ENCODE results near the gene HLA-B.
"Not testable (repeated sequence)": the region's sequence is repeated elsewhere in the genome, so short reads cannot be mapped to it uniquely, and the experiment has no call there.

The HLA-B gene

DNA sequence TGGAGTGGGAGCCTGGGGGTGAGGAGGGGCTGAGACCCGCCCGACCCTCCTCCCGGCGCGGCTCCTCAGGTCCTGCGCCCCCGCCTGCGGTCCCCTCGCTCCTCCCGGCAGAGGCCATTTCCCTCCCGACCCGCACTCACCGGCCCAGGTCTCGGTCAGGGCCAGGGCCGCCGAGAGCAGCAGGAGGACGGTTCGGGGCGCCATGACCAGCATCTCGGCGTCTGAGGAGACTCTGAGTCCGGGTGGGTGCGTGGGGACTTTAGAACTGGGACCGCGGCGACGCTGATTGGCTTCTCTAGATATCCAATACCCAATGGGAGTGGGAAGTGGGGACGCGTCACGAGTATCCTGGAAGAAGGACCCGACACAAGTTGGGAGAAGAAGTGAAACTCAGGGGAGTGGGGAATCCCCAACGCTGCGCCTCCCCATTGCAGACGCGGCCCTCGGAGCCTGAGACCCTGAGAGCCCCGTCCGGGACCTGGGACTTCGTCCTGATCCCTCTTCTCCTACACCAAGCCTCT is at the start of gene HLA-B:
Gene HLA-B, minus strand, starts transcription at position 234 of the 521 bp plus-strand sequence. Its CDS starts 21 bp downstream, at position 213.
- peak; percentile 71 to 81 for DNase-seq

DNA sequence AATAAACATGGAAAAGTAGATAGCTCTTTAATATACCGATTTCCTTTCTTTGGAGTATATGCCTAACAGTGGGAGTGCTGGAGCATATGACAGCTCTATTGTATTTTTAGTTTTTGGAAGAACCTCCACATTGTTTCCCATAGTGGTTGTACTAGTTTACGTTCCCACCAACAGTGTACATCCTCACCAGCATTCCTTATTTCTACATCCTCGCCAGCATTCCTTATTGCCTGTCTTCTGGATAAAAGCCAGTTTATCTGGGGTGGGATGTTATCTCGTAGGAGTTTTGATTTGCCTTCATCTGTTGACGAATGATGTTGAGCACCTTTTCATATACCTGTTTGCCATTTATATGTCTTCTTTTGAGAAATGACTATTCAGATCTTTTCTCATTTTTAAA is 49.0 kb upstream of the HLA-B start:
- no peak for DNase-seq

DNA sequence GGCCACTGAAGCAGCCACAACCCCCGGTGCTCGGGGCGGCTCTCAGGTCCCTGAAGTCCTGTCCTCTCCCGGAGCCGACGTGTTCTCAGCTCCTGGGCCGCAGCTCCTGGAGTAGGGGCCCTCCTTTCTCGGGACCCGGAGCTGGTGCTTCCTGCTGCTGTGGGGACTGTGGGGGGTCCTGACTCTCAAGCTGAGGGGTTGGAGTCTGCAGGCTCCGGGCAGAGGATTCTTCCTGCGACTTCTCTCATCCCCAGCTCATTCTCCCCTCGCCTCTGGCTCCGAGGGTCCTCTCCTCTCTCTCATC is 47.0 kb upstream of the HLA-B start:
- DNase-seq: not testable (repeated sequence)

DNA sequence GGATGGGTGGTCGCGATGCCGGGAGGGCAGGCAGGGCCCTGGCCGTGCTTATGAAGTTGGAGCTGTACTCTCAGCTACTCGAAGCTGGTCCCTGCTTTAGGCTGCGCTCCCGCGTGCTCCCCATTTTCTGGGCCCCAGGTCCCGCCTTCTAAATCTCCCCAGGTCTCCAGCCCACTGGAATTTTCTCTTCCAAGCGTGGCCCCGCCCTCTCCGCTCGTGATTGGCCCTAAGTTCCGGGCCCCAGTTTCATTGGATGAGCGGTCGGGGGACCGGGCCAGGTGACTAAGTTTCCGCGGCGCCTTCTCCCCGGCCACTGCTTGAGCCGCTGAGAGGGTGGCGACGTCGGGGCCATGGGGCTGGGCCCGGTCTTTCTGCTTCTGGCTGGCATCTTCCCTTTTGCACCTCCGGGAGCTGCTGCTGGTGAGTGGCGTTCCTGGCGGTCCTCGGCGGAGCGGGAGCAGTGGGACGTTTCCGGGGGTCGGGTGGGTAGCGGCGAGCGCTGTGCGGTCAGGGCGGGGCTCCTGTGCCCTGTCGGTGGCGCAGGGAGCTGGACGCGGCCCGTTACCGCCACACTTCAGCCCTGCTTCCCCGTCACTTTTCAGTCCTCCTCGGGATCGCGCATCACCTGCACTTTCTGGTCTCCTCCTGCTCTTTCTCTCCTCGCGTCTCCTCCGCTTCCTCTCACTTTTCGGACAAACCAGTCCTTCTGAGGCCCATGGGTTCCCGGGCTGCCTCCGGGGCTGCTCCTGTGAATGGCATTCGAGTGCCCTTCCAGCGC is 46.5 kb upstream of the HLA-B start, which contains the start of gene MICA:
Gene MICA, plus strand, starts transcription at position 313 of the 778 bp plus-strand sequence. Its CDS starts 38 bp downstream, at position 351.
- DNase-seq: peak; percentile 62 to 67

DNA sequence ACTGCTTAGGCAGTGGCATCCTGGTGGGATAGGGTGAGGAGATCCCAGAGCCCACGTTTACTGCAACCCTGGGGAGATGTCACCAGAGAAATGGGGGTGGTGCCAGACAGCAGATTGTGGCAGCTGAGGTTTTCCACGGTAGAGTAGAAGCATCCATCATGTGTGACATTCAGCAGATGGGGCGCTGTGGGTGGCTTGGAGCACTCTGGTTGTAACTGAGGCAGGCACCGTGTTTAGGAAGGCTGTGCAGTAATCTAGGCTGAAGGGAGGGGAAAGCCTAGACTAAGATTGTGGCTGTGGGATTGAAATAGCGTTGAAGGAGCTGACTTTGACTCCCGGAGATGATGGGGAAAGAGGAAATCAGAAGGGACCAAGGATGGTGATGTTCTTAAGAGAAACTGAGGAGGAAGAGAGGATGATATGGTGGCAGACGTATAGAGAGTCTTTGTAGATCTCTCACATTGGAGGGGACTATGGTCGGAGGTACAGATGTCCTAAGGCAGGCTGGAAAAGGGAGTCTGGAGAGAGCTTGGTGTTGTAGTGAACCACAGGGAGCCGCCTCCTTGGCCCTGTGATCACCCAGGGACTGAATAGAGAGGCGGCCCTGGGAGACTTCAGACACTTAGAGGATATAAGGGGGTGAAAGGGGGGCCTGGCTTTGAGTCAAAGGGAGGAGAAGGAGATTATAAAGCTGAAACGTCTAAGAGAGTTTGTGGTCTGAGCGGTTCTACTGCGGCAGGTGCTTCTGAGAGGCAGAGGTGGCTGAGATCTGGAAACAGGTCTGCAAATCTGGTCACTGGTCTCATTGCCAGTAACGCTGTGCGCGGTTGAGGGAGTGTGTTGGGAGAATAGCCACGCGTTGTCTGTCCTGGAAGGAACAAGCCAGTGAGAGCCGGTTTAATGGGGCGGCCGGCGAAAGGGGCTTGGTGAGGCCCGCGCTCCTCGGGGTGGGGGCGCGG is 45.6 kb upstream of the HLA-B start:
- peak; percentile 10 to 37 for DNase-seq

DNA sequence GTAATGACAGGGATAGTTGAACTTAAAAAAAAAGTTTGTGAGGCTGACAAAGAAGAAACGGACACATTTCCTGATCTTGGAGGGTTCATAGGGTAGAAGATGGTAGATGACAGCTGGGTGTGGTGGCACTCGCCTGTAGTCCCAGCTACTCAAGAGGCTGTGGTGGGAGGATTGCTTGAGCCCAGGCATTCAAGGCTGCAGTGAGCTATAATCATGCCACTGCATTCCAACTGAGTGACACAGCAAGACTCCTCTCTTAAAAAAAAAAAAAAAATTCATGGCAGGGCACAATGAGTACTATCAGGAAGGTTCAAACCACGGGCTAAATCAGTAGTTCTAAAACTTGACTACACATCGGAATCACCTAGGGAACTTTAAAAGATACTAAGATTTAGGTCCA is 44.4 kb upstream of the HLA-B start:
- no peak for DNase-seq

DNA sequence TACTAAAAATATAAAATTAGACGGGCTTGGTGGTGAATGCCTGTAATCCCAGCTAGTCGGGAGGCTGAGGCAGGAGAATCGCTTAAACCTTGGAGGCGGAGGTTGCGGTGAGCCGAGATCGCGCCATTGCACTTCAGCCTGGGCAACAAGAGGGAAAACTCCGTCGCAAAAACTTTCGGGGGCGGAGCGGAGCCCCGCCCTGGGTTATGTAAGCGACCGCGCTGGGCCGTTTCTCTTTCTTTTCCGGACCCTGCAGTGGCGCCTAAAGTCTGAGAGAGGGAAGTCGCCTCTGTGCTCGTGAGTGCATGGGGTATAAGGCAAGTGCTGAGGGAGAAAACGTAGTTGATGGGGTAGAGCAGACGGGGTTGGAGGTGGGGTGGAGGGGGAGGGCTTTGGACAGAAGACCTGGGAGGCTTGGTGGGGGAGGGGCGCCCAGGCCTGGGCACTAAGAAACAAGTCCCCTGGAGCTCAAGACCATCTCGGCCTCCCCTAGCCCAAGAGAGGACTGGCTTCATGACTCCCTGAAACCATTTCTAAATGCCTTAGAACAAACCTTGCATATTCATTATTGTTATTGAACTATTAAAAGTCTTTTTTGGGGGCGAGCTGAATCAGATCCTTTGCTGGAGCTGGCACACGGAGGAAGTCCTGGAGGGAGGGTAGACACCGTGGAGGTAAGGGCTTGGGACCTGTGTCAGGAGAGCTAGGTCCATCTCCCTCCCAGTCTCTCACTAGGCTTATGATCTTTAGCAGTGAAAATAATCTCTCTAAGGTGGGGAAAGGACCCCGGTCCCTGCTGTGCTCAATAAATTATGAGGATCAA is 43.7 kb upstream of the HLA-B start:
- peak; percentile 64 to 74 for DNase-seq

DNA sequence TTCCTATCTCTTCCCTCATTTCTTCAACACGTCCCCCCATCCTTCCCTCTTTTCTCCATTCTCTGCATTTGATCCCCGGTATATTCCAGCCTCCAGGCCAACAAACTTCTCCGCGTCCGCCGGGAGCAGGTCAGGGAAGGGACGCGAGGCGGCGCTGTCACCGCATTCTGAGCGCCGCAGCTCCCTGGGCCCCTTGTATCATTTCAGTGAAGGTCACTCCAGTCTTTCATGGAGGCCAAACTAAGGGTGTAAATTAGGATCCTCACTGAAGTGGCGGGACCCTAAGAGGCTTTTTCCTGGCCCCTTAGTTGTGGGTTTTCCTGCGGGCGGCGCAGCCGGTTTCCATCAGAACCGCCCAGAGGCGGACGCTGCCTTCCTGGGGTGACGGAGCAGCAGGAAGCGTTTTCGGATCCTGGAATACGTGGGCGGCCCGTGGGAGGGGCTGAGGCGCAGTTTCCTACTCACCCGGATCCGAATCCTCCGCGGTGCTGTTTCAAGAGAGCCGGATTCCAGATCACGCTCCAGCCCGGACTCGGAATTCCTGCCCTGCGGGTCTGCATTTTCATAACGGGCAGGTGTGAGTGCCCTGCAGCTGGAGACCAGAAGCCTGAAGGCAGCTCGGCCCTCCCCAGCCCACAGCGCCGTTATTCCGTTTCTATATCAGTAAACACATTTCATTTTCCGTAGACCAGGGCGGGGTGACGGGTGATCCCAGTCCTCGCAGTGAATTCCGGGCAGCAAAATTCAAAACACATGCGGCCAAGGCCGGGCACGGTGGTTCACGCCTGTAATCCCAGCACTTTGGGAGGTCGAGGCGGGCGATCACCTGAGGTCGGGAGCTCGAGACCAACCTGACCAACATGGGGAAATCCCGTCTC is 42.8 kb upstream of the HLA-B start:
- DNase-seq: peak; percentile 53 to 67

DNA sequence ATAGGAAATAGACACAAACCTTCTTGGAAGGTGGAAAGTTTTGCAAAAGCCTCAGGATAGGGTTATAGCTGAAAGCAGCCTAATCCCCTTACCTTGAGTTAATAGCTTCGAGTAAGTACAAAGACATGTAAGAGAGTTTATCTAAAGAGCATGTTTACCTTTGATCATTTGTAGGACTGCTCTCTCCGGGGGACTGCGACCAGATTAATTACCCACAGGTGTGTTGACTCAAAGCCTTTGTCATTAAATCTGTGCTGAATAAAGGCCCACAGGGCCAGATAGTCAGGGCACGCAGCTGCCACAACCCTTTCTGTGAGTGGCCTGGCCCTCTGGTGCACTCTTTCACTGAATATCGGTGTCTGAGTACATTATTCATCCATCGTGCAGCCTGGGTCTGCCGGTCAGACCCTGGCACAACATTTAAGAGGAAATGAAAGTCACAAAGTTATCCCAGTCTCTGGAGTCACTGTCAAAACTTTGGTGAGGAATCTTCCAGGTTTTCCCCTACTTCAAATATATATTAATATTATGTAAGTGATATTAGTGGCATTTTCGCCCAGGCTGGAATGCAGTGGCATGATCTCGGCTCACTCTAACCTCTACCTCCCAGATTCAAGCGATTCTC is 41.0 kb upstream of the HLA-B start:
- DNase-seq: no peak

DNA sequence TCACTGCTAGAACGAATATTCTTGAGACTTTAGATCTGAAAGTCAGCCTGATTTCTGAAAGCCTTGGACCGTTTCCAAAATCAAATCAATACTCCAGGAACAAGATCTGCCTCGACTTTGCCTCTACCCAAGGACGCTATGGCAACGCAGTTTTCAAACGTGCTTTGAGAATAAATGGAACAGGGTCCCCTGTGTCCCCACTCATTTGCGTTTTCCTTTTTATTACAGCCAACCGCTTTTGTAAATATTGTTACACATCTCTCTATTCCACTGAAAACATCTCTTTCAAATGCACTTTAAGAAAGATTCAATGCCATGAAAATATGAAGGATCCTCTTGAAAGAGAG is 40.1 kb upstream of the HLA-B start:
- not testable (repeated sequence) for DNase-seq

DNA sequence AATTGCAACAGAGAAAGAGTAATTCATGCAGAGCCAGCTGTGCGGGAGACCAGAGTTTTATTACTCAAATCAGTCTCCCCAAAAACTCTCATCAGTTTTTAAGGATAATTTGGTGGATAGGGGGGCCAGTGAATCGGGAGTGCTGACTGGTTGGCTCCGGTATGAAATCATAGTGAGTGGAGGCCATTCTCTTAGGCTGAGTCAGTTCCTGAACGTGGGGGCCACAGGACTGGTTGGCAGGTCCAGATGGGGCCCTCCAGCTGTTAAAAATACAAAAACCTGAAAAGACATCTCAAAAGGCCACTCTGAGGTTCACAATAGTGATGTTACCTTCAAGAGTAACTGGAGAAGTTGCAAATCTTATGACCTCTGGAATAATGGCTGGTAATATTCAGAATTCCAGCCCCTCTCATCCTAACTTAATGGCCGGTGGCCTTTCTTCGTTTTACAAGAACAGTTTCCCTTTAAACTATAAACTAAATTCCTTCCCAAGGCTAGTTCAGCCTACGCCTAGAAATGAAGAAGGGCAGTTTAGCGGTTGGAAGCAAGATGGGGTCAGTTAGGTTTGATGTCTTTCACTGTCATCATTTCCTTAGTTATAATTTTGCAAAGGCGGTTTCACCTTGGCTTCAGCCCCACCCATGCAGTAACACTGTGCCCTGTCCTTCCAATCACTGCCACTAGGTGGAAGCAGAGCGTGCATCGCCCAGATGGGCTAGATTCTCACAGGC is 39.6 kb upstream of the HLA-B start:
- DNase-seq: peak; percentile 84 to 86

DNA sequence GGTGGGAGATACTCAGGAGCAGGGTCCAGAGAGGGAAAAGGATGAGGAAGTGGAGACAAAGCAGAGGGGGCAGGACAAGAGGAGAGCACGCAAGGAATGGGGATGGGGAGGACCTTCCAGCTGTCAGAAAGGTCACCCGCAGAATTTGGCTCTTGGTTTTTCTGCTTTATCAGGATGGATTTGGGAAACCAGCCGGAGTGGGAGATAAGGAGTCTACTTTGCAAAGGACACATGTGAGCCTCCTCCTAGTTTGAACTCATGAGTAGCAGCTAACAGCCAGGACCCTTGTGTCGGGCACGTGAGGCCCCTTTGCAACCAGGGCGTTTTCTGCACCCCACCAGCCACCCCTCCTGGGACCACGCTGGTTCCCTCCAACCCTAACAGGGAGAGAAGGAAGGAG is 38.9 kb upstream of the HLA-B start:
- DNase-seq: no peak

DNA sequence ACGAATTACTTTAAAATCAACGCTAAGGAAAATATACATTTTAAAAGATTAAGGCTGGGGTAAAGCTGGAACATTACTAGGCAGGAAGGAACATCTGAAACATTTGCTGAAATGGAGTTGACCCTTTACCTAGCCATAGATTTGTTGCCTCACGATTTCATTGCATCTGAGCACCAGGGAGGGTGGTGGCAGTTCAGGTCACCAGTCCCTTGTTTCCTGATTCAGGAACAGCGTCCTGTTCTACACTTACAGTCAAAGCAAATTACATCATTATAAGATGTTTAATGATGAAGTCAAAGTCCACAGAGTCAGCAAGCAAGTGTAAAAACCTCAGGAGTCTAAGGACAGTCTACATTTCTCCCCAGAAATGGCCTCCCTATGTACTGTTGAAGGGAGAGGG is 37.4 kb upstream of the HLA-B start:
- no peak for DNase-seq

DNA sequence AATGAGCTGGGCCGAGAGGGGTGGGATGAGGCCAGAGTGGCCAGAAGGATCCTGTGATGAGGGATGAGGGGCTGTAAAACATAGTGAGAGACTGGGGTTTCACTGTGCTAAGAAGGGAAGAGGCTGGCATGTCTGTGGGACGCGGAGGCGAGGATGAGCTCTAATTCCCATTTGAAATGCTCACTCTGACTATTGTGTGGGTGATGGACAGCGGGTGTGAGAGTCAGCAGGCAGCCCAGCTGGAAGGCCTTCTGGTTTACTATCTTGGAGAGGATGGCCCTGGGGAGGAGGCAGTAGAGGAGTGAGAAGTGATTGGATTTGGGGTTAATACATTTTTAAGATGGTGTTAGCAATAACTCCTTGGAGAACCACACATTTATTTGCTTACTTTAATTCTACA is 37.0 kb upstream of the HLA-B start:
- DNase-seq: no peak

DNA sequence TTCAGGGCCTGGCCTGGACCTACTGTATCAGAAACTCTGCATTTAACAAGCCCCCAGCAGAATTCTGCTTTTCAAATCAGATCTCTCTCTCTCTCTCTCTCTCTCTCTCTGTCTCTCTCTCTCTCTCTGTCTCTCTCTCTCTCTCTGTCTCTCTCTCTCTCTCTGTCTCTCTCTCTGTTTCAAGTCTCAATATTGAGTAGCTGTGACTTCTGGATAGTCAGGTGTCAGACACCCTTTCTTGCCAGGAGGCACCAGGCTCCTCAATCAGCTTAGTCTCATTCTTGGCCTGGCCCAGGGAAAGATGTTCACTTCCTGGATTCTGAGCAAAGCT is 32.8 kb upstream of the HLA-B start:
- not testable (repeated sequence) for DNase-seq

DNA sequence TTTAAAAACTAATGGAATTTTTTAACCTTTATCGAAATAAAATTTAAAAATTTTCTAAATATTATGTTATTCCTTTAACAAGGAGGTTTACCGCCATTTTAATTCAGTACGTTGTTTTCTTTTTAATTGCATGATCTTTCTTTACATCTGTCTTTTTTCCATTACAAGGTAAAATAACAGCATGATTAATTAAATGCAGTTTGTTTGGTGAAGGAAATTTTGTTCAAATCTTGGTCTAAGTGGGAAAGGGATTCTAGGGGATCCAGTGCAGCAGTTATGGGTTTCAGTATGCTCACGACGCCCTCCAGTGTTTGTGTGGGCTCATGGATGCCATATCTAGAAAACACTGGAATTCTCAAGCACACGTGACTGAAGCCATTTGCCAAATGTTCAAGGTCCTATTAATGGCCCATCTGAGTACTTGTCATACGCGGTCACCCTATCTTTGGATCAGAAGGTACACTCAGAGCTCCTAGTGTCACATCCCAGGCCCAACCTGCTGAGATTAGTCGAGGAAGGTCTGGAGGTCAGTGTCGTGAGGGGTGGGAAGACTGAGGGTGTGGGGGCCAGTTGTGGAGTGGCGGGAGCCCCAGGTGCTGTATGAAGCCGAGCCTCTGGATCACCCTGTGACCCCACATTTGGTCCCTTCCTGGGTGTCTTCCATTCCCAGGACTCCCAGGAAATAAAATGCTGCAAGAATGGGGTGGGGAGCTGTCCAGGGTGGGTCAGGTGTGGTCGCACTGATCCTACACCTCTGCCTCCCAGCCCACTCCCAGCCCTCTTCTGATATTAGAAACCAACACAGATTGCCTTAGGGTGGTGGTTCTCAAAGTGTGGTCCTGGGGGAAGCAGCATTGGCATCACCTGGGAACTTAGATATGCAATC is 32.2 kb upstream of the HLA-B start:
- not testable (repeated sequence) for DNase-seq

DNA sequence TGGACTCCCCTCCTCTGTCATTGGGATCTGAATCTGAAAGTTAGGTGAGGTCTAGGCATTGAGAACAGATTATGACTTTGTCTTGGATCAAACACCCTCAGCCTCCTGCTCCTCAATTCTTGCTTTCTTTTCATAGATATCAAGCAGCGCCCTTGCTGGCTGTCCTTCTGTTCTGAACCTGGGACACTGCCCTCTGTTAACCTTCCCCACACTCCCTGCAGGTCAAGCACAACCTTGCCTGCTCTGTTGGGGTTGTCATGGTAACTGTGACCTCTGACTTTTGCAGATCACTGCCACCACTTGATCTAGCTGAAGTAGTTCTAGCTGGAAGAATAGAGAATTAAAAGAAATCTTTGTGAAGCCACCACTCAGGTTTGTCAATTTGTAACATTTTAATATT is 30.0 kb upstream of the HLA-B start:
- no peak for DNase-seq

DNA sequence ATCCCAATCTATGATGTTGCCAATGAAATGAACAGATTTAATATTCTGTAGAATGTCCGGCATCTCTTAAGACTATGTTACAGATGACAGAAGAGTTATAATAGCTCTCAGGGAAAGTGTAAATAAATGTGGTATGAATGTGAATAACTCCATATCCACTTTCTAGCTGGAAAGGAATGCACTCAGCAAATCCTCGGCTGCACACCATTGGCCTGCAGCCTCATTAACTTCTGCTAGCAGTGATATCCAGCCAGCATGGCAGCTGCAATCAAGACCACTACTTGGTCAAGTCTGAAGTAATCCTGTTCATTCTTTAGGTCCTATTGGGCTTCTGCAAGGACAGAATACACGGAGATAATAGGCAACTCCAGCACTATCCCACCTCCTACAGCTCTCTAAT is 29.1 kb upstream of the HLA-B start:
- DNase-seq: no peak

DNA sequence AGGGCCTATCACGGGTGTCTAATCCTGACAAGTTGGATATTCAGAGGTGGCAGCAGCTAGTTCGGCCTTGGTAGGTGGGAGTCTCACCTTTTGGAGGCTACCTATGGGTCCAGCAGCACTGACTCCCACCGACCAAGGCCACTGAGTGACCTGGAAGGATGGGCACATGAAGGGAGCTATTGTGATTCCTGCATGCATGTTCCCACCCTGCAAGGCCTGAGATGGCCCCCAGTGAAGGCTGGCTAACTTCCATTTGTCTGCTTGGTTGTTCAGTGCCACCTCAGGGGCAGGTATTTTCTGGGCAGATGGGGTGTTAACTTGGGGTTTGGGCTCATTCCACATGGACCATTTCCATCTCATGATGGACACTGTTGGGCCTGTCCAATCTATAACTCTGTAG is 28.1 kb upstream of the HLA-B start:
- no peak for DNase-seq

DNA sequence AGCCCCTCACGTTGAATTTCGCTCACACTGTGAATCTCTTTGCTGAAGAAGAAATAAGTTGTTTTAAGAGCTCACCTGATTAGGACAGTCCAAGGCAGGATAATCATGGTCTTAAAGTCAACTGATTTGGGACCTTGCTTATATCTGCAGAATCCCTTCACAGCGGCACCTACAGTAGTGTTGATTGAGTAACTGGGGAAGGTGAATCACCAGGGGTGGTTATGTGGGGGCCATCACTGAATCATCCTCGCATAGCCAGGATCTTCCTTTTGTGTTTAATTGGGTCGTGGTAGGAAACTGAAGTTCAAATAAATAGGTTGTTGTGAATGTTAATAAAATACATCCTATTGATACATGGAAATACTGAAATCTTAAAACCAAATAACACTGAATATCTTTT is 26.2 kb upstream of the HLA-B start:
- no peak for DNase-seq

Data from stimulated activated CD4-positive, alpha-beta T cell treated with anti-CD3 and anti-CD28 coated beads, Interleukin-4, amount 100 ng/mL, for 4 hours (primary cell).